ENCODE results near the gene CFD. TPM values are rescaled to one million over a fixed set of nuclear protein-coding genes. Genes with fewer than 3 reads are reported as not detected.

Gene CFD
- total RNA-seq, 4 donors from 2014 or later: 3.2 to 233 (median 50.2) TPM

- TF ChIP-seq, protein P1, sequence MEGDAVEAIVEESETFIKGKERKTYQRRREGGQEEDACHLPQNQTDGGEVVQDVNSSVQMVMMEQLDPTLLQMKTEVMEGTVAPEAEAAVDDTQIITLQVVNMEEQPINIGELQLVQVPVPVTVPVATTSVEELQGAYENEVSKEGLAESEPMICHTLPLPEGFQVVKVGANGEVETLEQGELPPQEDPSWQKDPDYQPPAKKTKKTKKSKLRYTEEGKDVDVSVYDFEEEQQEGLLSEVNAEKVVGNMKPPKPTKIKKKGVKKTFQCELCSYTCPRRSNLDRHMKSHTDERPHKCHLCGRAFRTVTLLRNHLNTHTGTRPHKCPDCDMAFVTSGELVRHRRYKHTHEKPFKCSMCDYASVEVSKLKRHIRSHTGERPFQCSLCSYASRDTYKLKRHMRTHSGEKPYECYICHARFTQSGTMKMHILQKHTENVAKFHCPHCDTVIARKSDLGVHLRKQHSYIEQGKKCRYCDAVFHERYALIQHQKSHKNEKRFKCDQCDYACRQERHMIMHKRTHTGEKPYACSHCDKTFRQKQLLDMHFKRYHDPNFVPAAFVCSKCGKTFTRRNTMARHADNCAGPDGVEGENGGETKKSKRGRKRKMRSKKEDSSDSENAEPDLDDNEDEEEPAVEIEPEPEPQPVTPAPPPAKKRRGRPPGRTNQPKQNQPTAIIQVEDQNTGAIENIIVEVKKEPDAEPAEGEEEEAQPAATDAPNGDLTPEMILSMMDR (IDR thresholded peaks at IDR 0.05): no peak
- TF ChIP-seq POLR2A (IDR thresholded peaks at IDR 0.05): no peak
- no peak for DNase-seq
- no peak overlapping the region for H3K4me3 ChIP-seq
- no peaks in the 10 kb centered on the region for H3K27me3 ChIP-seq
- no peaks in the 10 kb centered on the region for H3K4me1 ChIP-seq
- intact Hi-C loops (cut with DNase I; ENCODE audit: low total_unique reads): no loop called here
- no peaks in the 10 kb centered on the region for H3K9me3 ChIP-seq
- no peak overlapping the region for H3K27ac ChIP-seq
- H3K36me3 ChIP-seq: no peaks in the 10 kb centered on the region
These were observed 43.2 kb downstream of the CFD start for GRCh38 chr19:902446-903226.

- Histone ChIP-seq H3K9me3 (no peaks in the 10 kb centered on the region), H3K4me3 (no peak overlapping the region), H3K27me3 (no peaks in the 10 kb centered on the region), H3K36me3 (no peaks in the 10 kb centered on the region), H3K27ac (no peak overlapping the region), H3K4me1 (no peaks in the 10 kb centered on the region)
- DNase-seq: no peak
- TF ChIP-seq POLR2A (IDR thresholded peaks at IDR 0.05): no peak
- TF ChIP-seq, protein P1 (IDR thresholded peaks at IDR 0.05): no peak
- intact Hi-C loops (cut with DNase I; ENCODE audit: low total_unique reads): no loop called here
These were observed 43.9 kb downstream of the CFD start for GRCh38 chr19:903266-903797.

- intact Hi-C loops (cut with DNase I; ENCODE audit: low total_unique reads): no loop called here
- no peaks in the 10 kb centered on the region for H3K4me1 ChIP-seq
These were observed 45.1 kb downstream of the CFD start for GRCh38 chr19:904545-904944.

GRCh38 chr19:906480-906879, 47.0 kb downstream of the CFD start:
- intact Hi-C loops (cut with DNase I; ENCODE audit: low total_unique reads): no loop called here
- DNase-seq: no peak

More at GRCh38 chr19:904545-904944, 45.1 kb downstream of the CFD start:
- Histone ChIP-seq H3K27me3 (no peaks in the 10 kb centered on the region), H3K36me3 (no peaks in the 10 kb centered on the region), H3K27ac (no peak overlapping the region), H3K4me3 (no peak overlapping the region), H3K9me3 (no peaks in the 10 kb centered on the region)
- no peak for DNase-seq
- TF ChIP-seq, protein P1 (IDR thresholded peaks at IDR 0.05): no peak
- TF ChIP-seq POLR2A (IDR thresholded peaks at IDR 0.05): no peak

More at GRCh38 chr19:906480-906879, 47.0 kb downstream of the CFD start:
- H3K27me3 ChIP-seq: no peaks in the 10 kb centered on the region
- H3K27ac ChIP-seq: no peak overlapping the region
- H3K4me3 ChIP-seq: no peak overlapping the region
- H3K9me3 ChIP-seq: no peaks in the 10 kb centered on the region
- no peaks in the 10 kb centered on the region for H3K36me3 ChIP-seq
- H3K4me1 ChIP-seq: no peaks in the 10 kb centered on the region
- TF ChIP-seq POLR2A (IDR thresholded peaks at IDR 0.05): no peak
- TF ChIP-seq, protein P1 (IDR thresholded peaks at IDR 0.05): no peak
